Nephron (organoid): ENCODE results near the gene PTX4.

Experiments
- H3K27ac Mint-ChIP-seq, 3 experiments: 2 replicates each; pipeline ENCODE4 v1.8.0; 2020; ENCODE audit warnings: mixed read lengths in 3 of 3, mild to moderate bottlenecking in 2 of 3, moderate library complexity in 1 of 3
- H3K27me3 Mint-ChIP-seq: 2 replicates; pipeline ENCODE4 v1.8.0; 2021; ENCODE audit warnings: low read depth, mild to moderate bottlenecking, moderate library complexity, mixed read lengths
- H3K36me3 Mint-ChIP-seq: 2 replicates; pipeline ENCODE4 v1.8.0; 2020; ENCODE audit warnings: low read depth, mixed read lengths
- H3K4me1 Mint-ChIP-seq: 2 replicates; pipeline ENCODE4 v1.8.0; 2020; ENCODE audit warnings: mixed read lengths
- H3K4me3 Mint-ChIP-seq, 3 experiments: 2 replicates each; pipeline ENCODE4 v1.8.0; 2020; ENCODE audit warnings: mild to moderate bottlenecking in 3 of 3, mixed read lengths in 3 of 3, moderate library complexity in 2 of 3
- H3K9me3 Mint-ChIP-seq: 2 replicates; pipeline ENCODE4 v1.8.0; 2020; ENCODE audit warnings: mixed read lengths
- TF ChIP-seq, protein P1 (sequence below), 3 experiments: fragments of 200-600 bp; sonication (generic); IDR thresholded peaks; one replicate each; pipeline ENCODE4 v1.5.0; 2021; ENCODE audit warnings: antibody characterized with exemption in 3 of 3; ENCODE audit not compliant: unreplicated experiment in 3 of 3

Gene PTX4

DNA sequence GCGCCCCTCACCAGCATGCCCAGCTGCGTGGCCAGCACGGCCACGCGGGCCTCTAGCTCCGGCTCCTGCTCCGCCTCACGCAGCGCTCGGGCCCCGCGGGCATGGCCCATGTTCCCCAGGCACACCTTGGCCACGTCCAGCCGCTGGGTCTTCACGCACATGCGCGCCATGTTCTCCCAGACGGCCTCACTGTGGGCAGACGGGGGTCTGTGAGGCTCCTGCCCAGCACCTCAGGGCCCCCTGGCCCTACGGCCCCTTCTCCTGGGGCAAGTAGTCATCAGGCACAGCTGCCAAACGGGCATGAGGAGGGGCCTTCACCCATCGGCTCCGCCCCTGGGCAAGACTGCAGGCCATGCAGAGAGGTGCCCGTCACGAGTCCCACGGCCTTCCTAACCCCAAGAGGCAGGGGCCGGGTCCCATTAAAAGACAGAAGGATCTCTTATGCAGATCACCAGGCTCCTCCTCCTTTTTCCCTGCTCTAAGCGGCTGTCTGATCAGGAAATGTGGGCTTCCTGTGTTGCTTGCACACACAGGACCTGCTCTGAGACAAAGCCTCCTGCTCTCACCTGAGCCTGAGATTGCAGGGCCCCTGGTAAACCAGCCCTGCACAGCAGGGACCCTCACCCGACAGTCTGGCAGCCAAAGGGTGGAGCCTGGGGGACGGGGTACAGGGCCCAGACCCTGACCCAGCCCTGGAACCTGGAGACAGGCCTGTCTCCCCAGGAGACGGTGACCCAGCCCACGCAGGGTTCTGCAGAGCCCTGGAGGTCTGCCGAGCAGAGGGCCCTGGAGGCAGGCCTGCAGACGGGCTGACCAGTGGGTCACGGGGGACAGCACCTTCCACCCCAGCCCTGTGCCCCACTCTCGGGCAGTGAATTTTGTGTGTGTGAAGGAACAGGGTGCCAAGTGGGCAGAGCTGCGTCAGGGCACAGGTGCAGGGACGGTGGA, 38.1 kb upstream of the PTX4 start:
- Mint-ChIP-seq H3K36me3 (peaks cover 5% of the 10 kb centered on the region), H3K4me1 (peaks cover 22% of the 10 kb centered on the region), H3K9me3 (no peaks in the 10 kb centered on the region), H3K4me3 (no peak overlapping the region), H3K27me3 (no peaks in the 10 kb centered on the region), H3K27ac (no peak overlapping the region)
- TF ChIP-seq, protein P1, sequence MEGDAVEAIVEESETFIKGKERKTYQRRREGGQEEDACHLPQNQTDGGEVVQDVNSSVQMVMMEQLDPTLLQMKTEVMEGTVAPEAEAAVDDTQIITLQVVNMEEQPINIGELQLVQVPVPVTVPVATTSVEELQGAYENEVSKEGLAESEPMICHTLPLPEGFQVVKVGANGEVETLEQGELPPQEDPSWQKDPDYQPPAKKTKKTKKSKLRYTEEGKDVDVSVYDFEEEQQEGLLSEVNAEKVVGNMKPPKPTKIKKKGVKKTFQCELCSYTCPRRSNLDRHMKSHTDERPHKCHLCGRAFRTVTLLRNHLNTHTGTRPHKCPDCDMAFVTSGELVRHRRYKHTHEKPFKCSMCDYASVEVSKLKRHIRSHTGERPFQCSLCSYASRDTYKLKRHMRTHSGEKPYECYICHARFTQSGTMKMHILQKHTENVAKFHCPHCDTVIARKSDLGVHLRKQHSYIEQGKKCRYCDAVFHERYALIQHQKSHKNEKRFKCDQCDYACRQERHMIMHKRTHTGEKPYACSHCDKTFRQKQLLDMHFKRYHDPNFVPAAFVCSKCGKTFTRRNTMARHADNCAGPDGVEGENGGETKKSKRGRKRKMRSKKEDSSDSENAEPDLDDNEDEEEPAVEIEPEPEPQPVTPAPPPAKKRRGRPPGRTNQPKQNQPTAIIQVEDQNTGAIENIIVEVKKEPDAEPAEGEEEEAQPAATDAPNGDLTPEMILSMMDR (IDR thresholded peaks at IDR 0.05; ENCODE audit: unreplicated experiment in 3 of 3) = no peak

DNA sequence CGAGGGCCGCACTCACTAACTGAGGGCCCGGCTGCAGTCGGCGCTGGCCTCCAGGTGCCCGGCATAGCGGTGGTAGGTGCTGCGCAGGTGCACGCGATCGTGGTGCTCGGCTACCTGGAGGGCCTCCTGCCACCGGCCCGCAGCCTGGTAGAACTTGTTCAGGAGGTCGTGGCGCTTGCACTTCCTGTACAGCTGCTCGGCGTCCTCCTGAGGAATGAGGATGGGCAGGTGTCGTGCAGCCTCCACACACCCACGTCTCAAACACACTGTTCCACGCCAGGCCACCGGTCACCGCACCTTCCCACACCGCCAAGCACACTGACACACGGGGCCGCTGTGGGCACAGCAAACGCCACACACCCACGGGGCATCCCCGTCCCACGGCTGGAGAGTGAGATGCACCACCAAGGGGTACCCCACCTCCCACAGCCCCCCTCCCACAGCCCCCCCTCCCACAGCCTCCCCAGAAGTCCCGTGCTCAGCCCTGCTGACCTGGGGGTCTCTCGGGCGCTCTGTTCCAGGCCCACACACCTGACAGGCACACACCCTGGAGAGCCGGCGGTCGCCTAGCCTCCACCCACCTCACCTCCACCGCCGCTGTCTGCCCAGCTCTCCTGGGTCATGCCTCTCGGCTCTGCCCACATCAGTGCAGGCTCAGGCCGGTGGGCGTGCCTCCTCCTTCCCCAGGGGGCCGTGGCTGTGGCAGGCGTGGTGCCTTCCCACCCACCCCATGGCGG, 37.3 kb upstream of the PTX4 start:
- no peak overlapping the region for H3K4me3 Mint-ChIP-seq
- no peaks in the 10 kb centered on the region for H3K27me3 Mint-ChIP-seq
- TF ChIP-seq, protein P1 (IDR thresholded peaks at IDR 0.05; ENCODE audit: unreplicated experiment in 3 of 3) = no peak
- H3K4me1 Mint-ChIP-seq = peaks cover 13% of the 10 kb centered on the region
- peaks cover 5% of the 10 kb centered on the region for H3K36me3 Mint-ChIP-seq
- H3K27ac Mint-ChIP-seq = no peak overlapping the region
- no peaks in the 10 kb centered on the region for H3K9me3 Mint-ChIP-seq

- H3K36me3 Mint-ChIP-seq = peaks cover 5% of the 10 kb centered on the region
- H3K9me3 Mint-ChIP-seq = no peaks in the 10 kb centered on the region
- peaks cover 5% of the 10 kb centered on the region for H3K4me1 Mint-ChIP-seq
- TF ChIP-seq, protein P1 (IDR thresholded peaks at IDR 0.05; ENCODE audit: unreplicated experiment in 3 of 3) = no peak
- no peak overlapping the region for H3K4me3 Mint-ChIP-seq
- H3K27me3 Mint-ChIP-seq = no peaks in the 10 kb centered on the region
- H3K27ac Mint-ChIP-seq = no peak overlapping the region
Observed at GRCh38 chr16:1524366-1524765, 35.6 kb upstream of the PTX4 start.

- Mint-ChIP-seq H3K27me3 (no peaks in the 10 kb centered on the region), H3K9me3 (no peaks in the 10 kb centered on the region), H3K36me3 (peaks cover 8% of the 10 kb centered on the region), H3K4me1 (peaks cover 4% of the 10 kb centered on the region), H3K4me3 (no peak overlapping the region), H3K27ac (no peak overlapping the region)
- TF ChIP-seq, protein P1 (IDR thresholded peaks at IDR 0.05; ENCODE audit: unreplicated experiment in 3 of 3) = no peak
Observed at GRCh38 chr16:1523581-1524245, 35.0 kb upstream of the PTX4 start.

DNA sequence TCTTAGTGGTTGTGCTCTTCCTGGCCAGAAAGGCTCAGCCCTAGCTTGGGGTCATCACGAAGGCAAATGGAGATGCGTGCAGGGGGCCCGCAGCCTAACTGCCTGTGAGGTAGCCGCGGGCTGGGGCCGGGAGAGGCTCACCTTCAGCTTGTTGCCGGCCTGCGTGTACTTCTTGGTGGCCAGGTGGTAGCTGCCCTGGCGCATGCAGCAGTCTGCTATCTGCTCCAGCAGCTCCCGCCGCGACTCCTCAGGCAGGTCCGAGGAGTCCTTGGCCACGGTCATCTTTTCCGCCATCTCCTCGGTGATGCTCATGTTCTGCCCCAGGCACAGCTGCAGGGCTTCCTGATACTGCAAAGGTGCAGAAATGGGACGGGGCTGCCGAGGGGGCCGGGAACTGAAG, 31.7 kb upstream of the PTX4 start:
- Mint-ChIP-seq H3K27me3 (no peaks in the 10 kb centered on the region), H3K4me1 (no peaks in the 10 kb centered on the region), H3K27ac (no peak overlapping the region), H3K4me3 (no peak overlapping the region), H3K9me3 (peaks cover 2% of the 10 kb centered on the region), H3K36me3 (peaks cover 25% of the 10 kb centered on the region)
- TF ChIP-seq, protein P1 (IDR thresholded peaks at IDR 0.05; ENCODE audit: unreplicated experiment in 3 of 3) = no peak
